HG03378 (cell line): ENCODE data around the gene OR6Q1.
"Not testable (repeated sequence)": the region's sequence is repeated elsewhere in the genome, so short reads cannot be mapped to it uniquely, and the experiment has no call there.

Source experiments
- ATAC-seq: cut with Tn5 transposase; IDR thresholded peaks from one replicate; pipeline ENCODE4 v1.9.1; 2021; ENCODE audit warnings: mild to moderate bottlenecking, moderate library complexity; ENCODE audit not compliant: unreplicated experiment

The OR6Q1 gene, protein sequence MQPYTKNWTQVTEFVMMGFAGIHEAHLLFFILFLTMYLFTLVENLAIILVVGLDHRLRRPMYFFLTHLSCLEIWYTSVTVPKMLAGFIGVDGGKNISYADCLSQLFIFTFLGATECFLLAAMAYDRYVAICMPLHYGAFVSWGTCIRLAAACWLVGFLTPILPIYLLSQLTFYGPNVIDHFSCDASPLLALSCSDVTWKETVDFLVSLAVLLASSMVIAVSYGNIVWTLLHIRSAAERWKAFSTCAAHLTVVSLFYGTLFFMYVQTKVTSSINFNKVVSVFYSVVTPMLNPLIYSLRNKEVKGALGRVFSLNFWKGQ

DNA sequence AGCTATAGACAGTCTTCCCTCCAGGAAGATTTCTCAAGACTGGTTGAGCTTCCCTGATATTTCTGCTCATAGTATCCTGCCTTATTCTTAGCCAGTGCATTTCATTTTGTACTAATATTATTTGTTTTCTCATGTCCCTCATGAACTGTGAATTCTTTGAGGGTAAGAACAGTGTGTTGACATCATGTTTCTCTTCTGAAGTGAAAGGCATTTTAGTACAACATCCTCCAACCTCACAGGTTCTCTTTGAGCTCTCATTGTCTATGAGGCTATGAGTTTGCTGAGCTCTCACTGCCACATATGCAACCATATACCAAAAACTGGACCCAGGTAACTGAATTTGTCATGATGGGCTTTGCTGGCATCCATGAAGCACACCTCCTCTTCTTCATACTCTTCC, at the start of gene OR6Q1:
Gene OR6Q1, plus strand, starts transcription at position 301 of the 400 bp plus-strand sequence. Its CDS starts 0 bp downstream, at position 301.
- no peak for ATAC-seq

DNA sequence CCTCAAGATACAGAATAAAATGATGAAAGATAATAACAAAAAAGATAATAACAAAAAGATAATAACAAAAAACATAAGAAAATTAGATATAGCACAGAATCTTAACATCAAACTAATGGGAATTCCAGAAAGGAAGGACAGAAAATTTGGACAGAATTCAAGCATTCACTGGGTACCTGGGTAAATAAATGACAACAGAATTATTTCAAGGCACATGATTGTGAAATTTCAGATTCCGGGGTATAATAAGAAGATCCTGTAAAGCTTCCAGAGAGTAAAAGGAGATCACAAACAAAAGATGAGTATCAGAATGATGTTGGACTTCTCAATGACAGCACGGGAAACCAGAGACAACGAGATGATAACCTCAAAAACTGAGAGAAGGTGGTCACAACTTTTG, 49.2 kb upstream of the OR6Q1 start:
- no peak for ATAC-seq

DNA sequence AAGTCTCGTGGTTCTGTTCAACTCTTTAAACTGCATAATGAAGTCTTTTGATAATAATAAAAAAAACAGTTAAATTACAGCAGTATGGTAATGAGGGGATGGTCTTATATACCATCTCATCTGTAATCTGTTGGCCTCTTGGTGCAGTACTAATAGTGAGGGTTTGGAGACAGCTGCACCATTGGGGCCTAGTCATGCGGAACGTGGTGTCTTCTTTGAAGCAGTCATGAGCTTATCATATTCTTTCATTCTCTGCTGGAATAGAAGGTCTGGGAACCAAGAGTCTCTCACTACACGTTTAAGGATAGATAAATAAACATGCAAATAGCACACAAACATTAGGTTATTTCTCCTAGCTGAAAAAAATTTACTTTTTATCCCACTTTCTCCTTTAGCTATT, 48.0 kb upstream of the OR6Q1 start:
- ATAC-seq = no peak

DNA sequence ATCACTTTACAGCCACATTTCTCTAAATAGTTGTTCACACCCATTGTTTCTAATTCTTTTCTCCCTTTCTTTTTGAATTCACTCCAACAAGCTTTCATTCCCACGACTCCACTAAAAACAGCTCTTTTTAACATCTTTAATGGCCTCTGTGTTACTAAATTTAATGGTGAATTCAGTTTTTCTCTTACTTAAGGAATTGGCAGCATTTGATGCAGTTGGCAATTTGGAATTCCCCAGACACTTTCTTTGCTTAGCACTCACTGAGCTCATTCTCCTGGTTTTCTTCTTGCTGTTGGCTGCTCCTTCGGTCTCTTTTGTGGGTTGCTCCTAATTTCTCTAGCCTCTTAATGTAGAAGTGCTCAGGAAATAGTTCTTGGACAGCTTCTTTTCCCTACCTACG, 47.6 kb upstream of the OR6Q1 start:
- no peak for ATAC-seq

DNA sequence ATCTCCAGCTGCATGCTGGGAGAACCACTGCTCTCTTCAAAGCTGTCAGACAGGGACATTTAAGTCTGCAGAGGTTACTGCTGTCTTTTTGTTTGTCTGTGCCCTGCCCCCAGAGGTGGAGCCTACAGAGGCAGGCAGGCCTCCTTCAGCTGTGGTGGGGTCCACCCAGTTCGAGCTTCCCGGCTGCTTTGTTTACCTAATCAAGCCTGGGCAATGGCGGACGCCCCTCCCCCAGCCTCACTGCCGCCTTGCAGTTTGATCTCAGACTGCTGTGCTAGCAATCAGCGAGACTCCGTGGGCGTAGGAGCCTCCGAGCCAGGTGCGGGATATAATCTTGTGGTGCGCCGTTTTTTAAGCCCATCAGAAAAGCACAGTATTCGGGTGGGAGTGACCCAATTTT, 31.2 kb upstream of the OR6Q1 start:
- not testable (repeated sequence) for ATAC-seq

DNA sequence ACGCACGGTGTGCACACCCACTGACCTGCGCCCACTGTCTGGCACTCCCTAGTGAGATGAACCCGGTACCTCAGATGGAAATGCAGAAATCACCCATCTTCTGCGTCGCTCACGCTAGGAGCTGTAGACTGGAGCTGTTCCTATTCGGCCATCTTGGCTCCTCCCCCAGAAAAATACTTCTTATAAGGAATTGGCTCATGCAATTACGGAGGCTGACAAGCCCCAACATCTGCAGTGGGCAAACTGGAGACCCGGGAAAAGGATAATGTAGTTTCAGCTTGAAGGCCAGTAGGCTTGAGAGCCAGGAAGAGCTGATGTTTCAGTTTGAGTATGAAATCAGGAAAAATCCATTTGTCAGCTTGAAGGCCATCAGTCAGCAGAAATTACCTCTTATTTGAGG, 30.7 kb upstream of the OR6Q1 start:
- not testable (repeated sequence) for ATAC-seq

DNA sequence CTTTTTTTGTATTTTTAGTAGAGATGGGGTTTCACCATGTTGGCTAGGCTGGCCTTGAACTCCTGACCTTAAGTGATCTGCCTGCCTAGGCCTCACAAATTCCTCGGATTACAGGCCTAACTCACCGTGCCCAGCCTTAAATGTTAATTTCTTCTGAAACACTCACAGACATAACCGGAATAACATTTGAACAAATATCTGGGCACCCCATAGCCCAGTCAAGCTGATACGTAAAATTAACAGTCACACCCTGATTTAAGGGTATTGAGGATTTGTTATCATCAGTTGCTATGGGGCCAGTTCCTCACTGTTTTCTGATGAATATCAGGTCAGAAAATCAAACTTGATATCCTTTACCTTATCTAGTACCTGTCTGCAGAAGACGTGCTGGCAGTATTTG, 30.1 kb upstream of the OR6Q1 start:
- no peak for ATAC-seq

DNA sequence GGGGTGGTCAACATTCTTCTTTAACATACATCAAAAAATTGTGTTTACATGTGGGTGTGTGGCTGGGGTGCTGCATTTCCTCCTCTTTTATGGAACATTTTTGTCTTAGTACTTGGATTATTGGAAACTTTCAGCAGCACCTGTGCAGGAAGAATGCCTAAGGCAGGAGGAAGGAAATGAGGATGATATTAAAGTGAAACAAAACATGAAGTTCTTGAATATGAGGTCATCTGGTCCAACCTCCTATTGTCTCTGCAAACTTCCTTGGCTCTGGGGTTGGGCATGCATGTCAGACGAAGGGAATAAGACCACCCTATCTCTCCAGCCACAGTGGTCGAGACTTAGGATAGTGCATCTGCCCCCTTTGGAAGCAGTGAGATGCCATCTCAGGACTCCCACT, 27.7 kb upstream of the OR6Q1 start:
- ATAC-seq = no peak

DNA sequence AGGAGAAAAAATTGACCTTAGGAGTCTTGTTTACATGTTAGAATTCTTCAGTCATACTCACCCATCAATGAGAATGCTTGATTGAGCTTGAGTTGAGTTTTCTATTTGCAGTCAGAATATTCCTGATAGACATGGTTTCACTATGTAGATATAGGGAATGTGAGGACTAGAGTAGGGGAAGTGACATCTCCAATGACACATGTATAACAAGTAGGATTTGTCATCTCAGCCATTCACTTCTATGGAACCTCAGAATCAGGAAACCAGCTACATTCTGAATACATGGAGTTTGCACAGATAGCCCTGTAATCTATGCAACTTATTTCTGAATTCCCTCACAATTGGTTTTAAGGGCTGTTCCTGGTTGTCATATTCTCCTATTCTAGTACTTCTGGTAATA, 27.2 kb upstream of the OR6Q1 start:
- ATAC-seq = no peak

DNA sequence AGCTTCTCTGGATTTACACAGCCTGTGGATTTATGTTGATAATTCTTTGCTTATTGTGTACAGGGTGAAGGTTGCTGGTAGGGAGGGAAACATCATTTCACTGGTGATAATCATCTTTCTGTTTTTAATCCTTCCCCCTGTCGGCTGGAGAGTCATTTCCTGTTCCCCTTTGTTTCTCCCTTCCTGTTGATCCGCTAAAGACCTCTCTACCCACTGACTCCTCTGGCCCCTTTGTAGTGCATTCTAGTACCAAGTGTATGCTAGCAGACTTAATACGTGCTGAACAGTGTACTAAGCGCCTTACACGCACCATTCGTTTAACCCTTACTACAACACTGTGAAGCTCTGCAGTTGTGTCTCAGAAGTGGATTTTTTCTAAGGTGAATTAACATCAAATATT, 26.1 kb upstream of the OR6Q1 start:
- no peak for ATAC-seq

DNA sequence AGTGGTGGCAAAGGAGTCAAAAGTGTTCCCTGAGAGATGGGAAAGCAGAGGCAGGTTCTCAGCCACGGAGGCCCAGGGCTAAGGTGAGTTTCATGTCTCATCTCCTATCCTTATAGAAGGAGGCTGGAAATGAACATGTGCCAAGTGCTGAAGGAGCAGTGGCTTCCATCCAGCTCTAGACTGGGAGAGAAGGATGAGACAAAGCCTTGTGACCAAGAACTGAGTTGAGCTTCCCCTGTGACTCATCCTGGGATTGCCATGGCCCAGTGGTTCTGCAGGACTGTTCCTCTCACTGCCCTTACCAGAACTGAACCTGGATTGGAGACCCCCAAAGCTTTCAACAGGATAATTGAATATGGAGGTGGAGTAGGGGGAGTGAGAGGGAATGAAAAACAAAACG, 23.8 kb upstream of the OR6Q1 start:
- ATAC-seq = no peak

DNA sequence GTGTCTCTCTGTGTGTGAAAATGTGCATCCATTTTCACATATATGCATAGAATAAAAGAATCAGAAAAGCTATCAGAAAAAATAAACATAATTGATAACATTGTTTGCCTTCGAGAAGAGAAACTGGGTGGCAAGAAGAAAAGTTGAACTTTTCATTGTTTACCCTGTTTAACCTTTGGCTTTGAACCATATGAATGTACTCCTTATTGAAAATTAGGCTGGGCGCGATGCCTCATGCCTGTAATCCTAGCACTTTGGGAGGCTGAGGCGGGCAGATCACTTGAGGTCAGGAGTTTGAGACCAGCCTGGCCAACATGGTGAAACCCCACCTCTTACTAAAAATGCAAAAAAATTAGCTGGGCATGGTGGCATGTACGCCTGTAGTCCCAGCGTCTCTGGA, 19.0 kb upstream of the OR6Q1 start:
- ATAC-seq = no peak

DNA sequence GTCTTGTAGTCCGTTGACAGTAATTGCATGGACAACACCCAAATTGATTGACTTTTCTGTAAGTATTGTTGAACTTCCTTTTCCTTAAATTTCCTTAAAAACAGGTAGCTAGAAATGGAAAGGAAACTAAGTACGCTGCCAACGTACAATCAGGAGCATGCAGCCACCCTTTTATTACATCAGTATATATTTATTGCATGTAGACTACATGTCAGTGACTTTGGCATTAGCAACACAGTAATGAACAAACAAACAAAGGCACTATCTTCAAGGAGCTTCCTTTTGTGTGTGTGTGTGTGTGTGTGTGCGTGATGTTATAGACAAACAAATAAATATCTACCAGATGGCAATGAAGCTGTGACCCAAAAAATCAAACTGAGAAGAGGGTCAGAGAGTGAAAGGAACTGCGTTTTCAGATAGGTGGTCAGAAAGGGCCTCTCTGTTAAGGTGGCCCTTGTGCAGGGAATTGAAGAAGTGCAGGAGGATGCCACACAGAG, 7.3 kb upstream of the OR6Q1 start, which contains the start of gene OR9Q1:
Gene OR9Q1, plus strand, starts transcription at position 447 of the 497 bp plus-strand sequence. CDS start 155,564 bp downstream, outside the sequence.
- no peak for ATAC-seq

DNA sequence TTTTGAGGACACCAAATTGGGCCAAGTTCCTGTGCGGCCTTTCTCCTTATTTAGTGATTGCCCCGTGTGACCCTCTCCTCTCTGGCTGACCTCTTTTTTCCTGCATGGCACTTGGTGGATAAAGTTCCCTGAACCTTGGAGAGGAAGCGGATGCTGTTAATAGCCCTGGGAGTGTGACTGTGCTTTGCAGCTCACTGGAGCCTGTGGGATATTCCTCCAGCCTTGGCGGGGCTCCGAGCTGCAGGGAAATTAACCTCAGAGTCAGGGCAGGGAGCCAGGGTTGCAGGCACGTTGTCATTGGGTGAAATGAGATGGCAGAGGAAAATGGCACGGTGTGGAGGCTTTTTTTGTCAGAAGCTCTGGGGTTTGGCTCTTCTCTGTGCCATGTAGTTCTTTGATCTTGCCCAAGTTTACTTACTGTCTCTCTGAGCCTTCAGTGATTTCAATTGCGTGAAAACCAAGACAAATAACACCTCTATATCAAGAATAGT, 6.1 kb upstream of the OR6Q1 start:
- ATAC-seq = no peak

DNA sequence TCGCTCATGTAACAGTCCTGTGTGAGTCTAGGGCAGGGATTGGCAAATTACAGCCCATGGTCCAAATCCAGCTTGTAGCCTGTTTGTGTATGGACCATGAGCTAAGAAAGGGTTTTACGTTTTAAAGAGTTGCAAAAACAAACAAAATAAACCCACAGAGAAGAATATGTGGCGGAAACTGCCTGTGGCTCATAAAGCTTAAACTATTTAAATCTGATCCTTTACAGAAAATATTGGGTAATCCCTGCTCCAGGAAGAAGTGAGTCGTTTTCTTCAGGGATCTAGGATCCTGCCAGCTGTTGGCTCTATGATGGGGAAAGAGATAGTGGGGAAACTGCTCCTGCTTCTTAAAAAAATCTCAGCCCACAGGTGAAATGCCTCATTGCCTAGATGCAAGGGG, 3.4 kb upstream of the OR6Q1 start:
- ATAC-seq = no peak

DNA sequence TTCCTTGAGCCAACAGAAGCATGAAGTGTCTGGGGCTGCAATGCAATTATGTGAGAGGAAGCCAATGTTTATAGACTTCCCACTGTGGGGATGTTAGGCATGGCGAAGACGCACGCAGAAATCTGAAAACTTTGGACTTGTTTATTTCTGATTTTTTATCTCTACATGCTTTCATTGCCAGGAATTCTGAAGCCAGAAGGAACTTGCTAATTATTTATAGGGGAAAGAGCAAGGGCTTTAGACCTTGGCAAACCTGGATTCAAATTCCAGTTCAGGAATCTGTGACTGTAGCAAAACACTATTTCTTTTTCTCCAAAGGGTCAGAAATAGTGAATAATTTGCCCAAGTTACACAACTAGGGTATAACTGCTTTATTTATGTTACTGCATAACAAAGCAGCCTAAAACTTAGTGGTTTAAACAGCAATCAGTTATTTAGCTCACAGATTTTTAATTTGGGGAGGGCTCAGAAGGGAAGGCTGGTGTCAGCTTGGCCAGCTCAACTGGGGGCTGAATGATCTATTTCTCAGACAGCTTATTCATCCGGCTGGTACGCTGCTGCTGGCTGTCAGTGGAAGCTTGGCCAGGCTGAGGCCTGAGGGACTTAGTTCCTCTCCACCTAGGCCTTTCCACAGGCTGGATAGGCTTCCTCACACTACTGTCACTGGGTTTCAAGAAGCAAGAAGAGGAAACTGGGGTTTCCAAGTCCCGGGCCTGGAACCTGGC, 1.9 kb upstream of the OR6Q1 start:
- ATAC-seq = no peak

DNA sequence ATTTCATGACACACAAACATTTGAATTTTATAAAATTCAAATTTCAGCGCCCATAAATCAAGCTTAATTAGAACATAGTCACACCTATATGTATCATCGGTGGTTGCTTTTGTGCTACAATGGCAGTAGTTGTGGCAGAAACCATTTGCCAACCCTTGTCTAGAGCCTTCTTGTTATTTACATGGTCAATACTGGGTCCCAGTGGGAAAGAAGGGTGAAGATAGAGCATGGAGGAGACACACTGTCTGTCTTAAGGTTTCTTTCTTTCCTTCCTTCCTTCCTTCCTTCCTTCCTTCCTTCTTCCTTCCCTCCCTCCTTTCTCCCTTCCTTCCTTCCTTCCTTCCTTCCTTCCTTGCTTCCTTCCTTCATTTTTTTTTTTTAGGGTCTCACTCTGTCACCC, 3.7 kb downstream of the OR6Q1 start:
- ATAC-seq = no peak

DNA sequence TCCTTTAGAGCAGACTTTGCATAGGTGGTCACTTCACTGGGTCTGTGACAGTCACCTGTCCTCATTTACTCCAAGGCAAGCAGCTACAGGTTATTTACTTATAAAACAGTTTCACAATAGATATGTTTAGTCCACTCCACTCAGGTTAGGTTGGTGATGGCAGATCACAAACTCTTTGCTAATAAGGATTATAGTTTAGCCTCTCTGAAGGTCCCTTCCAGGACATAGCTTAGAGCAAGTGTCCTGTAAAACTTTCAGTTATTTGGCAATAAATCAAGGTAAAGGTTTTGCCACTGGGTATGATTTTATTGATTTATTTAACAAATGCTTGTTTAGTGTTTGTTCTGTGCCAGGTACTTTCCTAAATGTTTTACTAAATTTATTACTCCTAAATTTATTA, 8.8 kb downstream of the OR6Q1 start:
- no peak for ATAC-seq

DNA sequence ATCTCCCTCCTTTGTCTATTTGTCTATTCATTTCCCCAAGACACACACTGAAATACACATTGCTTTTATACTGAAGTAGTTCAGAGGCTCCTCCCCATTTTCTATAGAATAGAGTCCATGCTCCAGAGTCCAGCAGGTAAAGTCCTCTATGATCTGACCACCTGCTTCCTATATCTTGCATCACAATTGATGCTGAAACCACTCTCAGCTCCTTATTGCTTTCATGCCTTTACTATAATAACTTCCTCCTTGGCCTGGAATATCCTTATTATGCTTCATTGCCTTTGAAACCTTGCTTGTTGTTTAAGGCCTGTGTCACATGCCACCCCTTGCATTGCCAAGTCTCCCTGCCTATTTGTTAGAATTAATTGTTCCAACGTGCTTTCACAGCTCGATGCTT, 12.6 kb downstream of the OR6Q1 start:
- ATAC-seq = no peak

DNA sequence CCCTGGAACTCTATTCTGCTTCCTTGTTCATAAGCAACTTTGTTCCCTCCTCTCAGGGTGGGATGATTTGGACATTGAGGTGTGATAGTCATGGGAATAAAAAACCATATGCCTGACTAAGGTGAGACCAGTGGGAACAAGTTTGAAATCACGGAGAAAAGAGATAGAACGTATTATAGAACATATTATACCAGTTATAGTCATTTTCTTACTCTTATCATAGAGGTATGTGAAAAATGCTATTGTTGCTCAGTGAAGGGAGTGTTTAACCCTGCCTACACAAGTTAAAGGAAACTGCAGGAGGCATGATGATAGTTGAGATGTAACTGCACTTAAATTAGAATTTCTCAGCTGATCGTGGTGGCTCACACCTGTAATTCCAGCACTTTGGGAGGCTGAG, 15.5 kb downstream of the OR6Q1 start:
- ATAC-seq = no peak

DNA sequence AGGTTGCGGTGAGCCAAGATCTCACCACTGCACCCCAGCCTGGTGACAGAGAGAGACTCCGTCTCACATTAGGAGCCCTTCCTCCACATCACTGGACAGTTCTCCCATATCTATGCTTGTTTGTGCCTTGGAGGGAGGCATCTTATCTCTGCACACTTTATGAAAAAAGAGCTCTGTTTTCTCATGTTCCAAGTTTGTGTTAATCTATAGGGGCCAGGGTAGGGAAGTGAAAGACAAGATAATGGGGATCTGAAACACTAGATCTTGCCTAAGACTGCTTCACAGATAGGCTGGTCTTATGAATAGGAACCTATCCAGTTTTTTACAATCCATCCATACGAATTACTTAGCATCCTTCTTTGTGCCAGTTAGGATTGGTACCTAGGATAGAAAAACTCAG, 17.1 kb downstream of the OR6Q1 start:
- ATAC-seq = no peak

DNA sequence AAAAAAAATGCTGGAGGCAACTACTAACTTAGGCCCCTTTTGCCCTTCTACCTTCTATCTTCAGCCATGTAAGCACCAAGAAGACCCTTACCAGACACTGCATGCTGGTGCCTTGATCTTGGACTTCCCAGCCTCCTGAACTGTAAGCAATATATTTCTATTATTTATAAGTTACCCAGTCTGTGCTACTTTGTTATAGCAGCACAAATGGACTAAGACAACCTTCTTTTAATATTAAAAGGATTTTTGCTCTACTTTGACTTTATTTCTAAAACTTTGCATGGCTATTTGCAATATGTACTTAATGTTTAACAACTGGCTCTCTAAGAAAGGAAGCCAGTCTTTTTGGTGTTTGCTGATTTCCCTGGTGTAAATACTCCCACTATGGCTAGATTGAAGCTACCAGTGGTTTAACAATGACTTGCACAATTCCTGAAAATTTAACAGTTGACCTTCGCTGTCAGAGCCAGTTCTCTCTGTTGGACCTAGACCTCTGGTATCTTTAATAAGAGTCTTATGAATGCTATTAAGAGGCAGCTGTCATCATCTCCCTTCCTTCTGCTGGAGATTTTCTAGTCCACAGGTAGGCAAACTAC, 25.2 kb downstream of the OR6Q1 start:
- no peak for ATAC-seq
